HL-60/S4 treated with phorbol 12-myristate 13-acetate at 8.2 ng/mL for 4 days and 3 days (cell line): ENCODE data around the gene MYO1A.

Experiments
- in situ Hi-C: fragments of 300-500 bp; cut with MboI; formaldehyde crosslinking; loops from 2 replicates; pipeline ENCODE4 v1.15.0; 2022; ENCODE audit warnings: low sequenced_read_pairs

The MYO1A gene

GRCh38 chr12:57025196-57025595 lies 24.7 kb downstream of the MYO1A start:
- in situ Hi-C loops = no loop called here

GRCh38 chr12:57022324-57022723 lies 27.6 kb downstream of the MYO1A start:
- in situ Hi-C loops = loop anchor here (25.0 kb wide), 1 partner anchor 260 kb away; the partner anchor contains the start of genes HSD17B6 and PRIM1

- in situ Hi-C loops = loop anchor here (25.0 kb wide), 1 partner anchor 258 kb away; the partner anchor contains the start of genes HSD17B6 and PRIM1
Observed at GRCh38 chr12:57019983-57020719, 29.8 kb downstream of the MYO1A start.

GRCh38 chr12:57018906-57019305 lies 31.0 kb downstream of the MYO1A start:
- in situ Hi-C loops = loop anchor here (25.0 kb wide), 1 partner anchor 257 kb away; the partner anchor contains the start of genes HSD17B6 and PRIM1

GRCh38 chr12:57018353-57018752 lies 31.6 kb downstream of the MYO1A start:
- in situ Hi-C loops = loop anchor here (25.0 kb wide), 1 partner anchor 256 kb away; the partner anchor contains the start of genes HSD17B6 and PRIM1

- in situ Hi-C loops = loop anchor here (25.0 kb wide), 1 partner anchor 254 kb away; the partner anchor contains the start of genes HSD17B6 and PRIM1
Observed at GRCh38 chr12:57016348-57016747, 33.6 kb downstream of the MYO1A start, which contains the start of gene TAC3. Gene TAC3, minus strand, starts transcription at chr12:57016529. Its CDS starts 732 bp downstream, at chr12:57015797.

GRCh38 chr12:57012600-57013465 lies 37.1 kb downstream of the MYO1A start:
- in situ Hi-C loops = loop anchor here (25.0 kb wide), 1 partner anchor 251 kb away; the partner anchor contains the start of genes HSD17B6 and PRIM1

GRCh38 chr12:57011438-57012424 lies 38.2 kb downstream of the MYO1A start:
- in situ Hi-C loops = loop anchor here (25.0 kb wide), 1 partner anchor 249 kb away; the partner anchor contains the start of genes HSD17B6 and PRIM1

GRCh38 chr12:57010627-57011247 lies 39.2 kb downstream of the MYO1A start:
- in situ Hi-C loops = loop anchor here (25.0 kb wide), 1 partner anchor 248 kb away; the partner anchor contains the start of genes HSD17B6 and PRIM1

GRCh38 chr12:57009949-57010626 lies 39.8 kb downstream of the MYO1A start:
- in situ Hi-C loops = loop anchor here (25.0 kb wide), 1 partner anchor 248 kb away; the partner anchor contains the start of genes HSD17B6 and PRIM1

- in situ Hi-C loops = loop anchor here (25.0 kb wide), 1 partner anchor 246 kb away; the partner anchor contains the start of genes HSD17B6 and PRIM1
Observed at GRCh38 chr12:57008178-57008577, 41.8 kb downstream of the MYO1A start.

GRCh38 chr12:57006809-57007475 lies 43.0 kb downstream of the MYO1A start:
- in situ Hi-C loops = loop anchor here (25.0 kb wide), 1 partner anchor 245 kb away; the partner anchor contains the start of genes HSD17B6 and PRIM1

- in situ Hi-C loops = loop anchor here (25.0 kb wide), 1 partner anchor 244 kb away; the partner anchor contains the start of genes HSD17B6 and PRIM1
Observed at GRCh38 chr12:57005980-57006808, 43.7 kb downstream of the MYO1A start, which contains the start of gene ZBTB39. Gene ZBTB39, minus strand, starts transcription at chr12:57006546. Its CDS starts 1,629 bp downstream, at chr12:57004917.

GRCh38 chr12:57004651-57005050 lies 45.3 kb downstream of the MYO1A start:
- in situ Hi-C loops = loop anchor here (25.0 kb wide), 1 partner anchor 242 kb away; the partner anchor contains the start of genes HSD17B6 and PRIM1

- in situ Hi-C loops = loop anchor here (25.0 kb wide), 1 partner anchor 241 kb away; the partner anchor contains the start of genes HSD17B6 and PRIM1
Observed at GRCh38 chr12:57003395-57003794, 46.5 kb downstream of the MYO1A start.

GRCh38 chr12:57001448-57001906 lies 48.5 kb downstream of the MYO1A start:
- in situ Hi-C loops = loop anchor here (25.0 kb wide), 1 partner anchor 239 kb away; the partner anchor contains the start of genes HSD17B6 and PRIM1
